ENCODE measurements around the gene DAPK2. TPM values are rescaled to one million over a fixed set of nuclear protein-coding genes. Genes with fewer than 3 reads are reported as not detected.

The DAPK2 gene
- total RNA-seq, 2 donors from 2014 or later = 13.8 to 40.4 TPM

- H3K27ac ChIP-seq = no peak overlapping the region
- no peaks in the 10 kb centered on the region for H3K4me1 ChIP-seq (replicated peaks)
- no peak for DNase-seq (ENCODE audit: low spot score)
- WGBS = 93% methylated on average over 6 of the region's 6 CpGs
- H3K9me3 ChIP-seq = no peaks in the 10 kb centered on the region
- H3K4me3 ChIP-seq = no peak overlapping the region
- intact Hi-C loops (cut with DNase I) = loop anchor here (5.0 to 10.0 kb wide), 2 partner anchors 138 to 276 kb away; no protein-coding TSS in a partner anchor
- TF ChIP-seq CTCF (IDR thresholded peaks at IDR 0.05) (no peak), POLR2AphosphoS5 (IDR thresholded peaks at IDR 0.05) (no peak), POLR2A (IDR thresholded peaks at IDR 0.05) (no peak)
- H3K36me3 ChIP-seq = no peaks in the 10 kb centered on the region
- H3K27me3 ChIP-seq (replicated peaks; ENCODE audit: insufficient read depth) = no peaks in the 10 kb centered on the region
These were observed 155.7 kb downstream of the DAPK2 start for GRCh38 chr15:63890617-63891016.

GRCh38 chr15:63889831-63890230, 156.5 kb downstream of the DAPK2 start:
- H3K27ac ChIP-seq = no peak overlapping the region
- DNase-seq (ENCODE audit: low spot score) = no peak
- H3K4me1 ChIP-seq (replicated peaks) = no peaks in the 10 kb centered on the region
- WGBS = 77% methylated on average over 5 of the region's 5 CpGs
- no peaks in the 10 kb centered on the region for H3K9me3 ChIP-seq
- no peak overlapping the region for H3K4me3 ChIP-seq
- intact Hi-C loops (cut with DNase I) = loop anchor here (5.0 to 10.0 kb wide), 2 partner anchors 138 to 275 kb away; no protein-coding TSS in a partner anchor
- TF ChIP-seq POLR2A (IDR thresholded peaks at IDR 0.05) (no peak), CTCF (IDR thresholded peaks at IDR 0.05) (no peak), POLR2AphosphoS5 (IDR thresholded peaks at IDR 0.05) (no peak)
- no peaks in the 10 kb centered on the region for H3K36me3 ChIP-seq
- H3K27me3 ChIP-seq (replicated peaks; ENCODE audit: insufficient read depth) = no peaks in the 10 kb centered on the region

GRCh38 chr15:63888823-63889222, 157.5 kb downstream of the DAPK2 start:
- WGBS = 74% methylated on average over 3 of the region's 3 CpGs
- Histone ChIP-seq H3K9me3 (no peaks in the 10 kb centered on the region), H3K4me1 (replicated peaks) (no peaks in the 10 kb centered on the region), H3K27ac (no peak overlapping the region), H3K4me3 (no peak overlapping the region), H3K27me3 (replicated peaks; ENCODE audit: insufficient read depth) (no peaks in the 10 kb centered on the region), H3K36me3 (no peaks in the 10 kb centered on the region)
- no peak for TF ChIP-seq CTCF (IDR thresholded peaks at IDR 0.05)
- TF ChIP-seq POLR2A (IDR thresholded peaks at IDR 0.05) = no peak
- TF ChIP-seq POLR2AphosphoS5 (IDR thresholded peaks at IDR 0.05) = no peak
- no peak for DNase-seq (ENCODE audit: low spot score)
- intact Hi-C loops (cut with DNase I) = no loop called here

GRCh38 chr15:63888146-63888545, 158.1 kb downstream of the DAPK2 start:
- 70% methylated on average over 1 of the region's 1 CpG for WGBS
- H3K36me3 ChIP-seq = no peaks in the 10 kb centered on the region
- H3K9me3 ChIP-seq = no peaks in the 10 kb centered on the region
- no peaks in the 10 kb centered on the region for H3K27me3 ChIP-seq (replicated peaks; ENCODE audit: insufficient read depth)
- H3K27ac ChIP-seq = no peak overlapping the region
- H3K4me3 ChIP-seq = no peak overlapping the region
- TF ChIP-seq POLR2A (IDR thresholded peaks at IDR 0.05) (no peak), POLR2AphosphoS5 (IDR thresholded peaks at IDR 0.05) (no peak), CTCF (IDR thresholded peaks at IDR 0.05) (no peak)
- DNase-seq (ENCODE audit: low spot score) = no peak
- intact Hi-C loops (cut with DNase I) = no loop called here
- no peaks in the 10 kb centered on the region for H3K4me1 ChIP-seq (replicated peaks)

- intact Hi-C loops (cut with DNase I) = no loop called here
- DNase-seq (ENCODE audit: low spot score) = no peak
- H3K4me3 ChIP-seq = no peak overlapping the region
- H3K4me1 ChIP-seq (replicated peaks) = no peaks in the 10 kb centered on the region
- no peaks in the 10 kb centered on the region for H3K36me3 ChIP-seq
- H3K9me3 ChIP-seq = no peaks in the 10 kb centered on the region
- H3K27me3 ChIP-seq (replicated peaks; ENCODE audit: insufficient read depth) = no peaks in the 10 kb centered on the region
- no peak for TF ChIP-seq POLR2AphosphoS5 (IDR thresholded peaks at IDR 0.05)
- no peak for TF ChIP-seq POLR2A (IDR thresholded peaks at IDR 0.05)
- no peak for TF ChIP-seq CTCF (IDR thresholded peaks at IDR 0.05)
- H3K27ac ChIP-seq = no peak overlapping the region
- WGBS = 82% methylated on average over 5 of the region's 6 CpGs
These were observed 158.7 kb downstream of the DAPK2 start for GRCh38 chr15:63887630-63888029.
